ENCODE measurements around the gene NACC2. TPM values are rescaled to one million over a fixed set of nuclear protein-coding genes. Genes with fewer than 3 reads are reported as not detected.

The NACC2 gene
- total and polyA plus RNA-seq, 2 of the 8 experiments (the other 6 are each of a cell fraction or from before 2014, with no cell fraction given), result 8.3 to 14.0 TPM

- Histone ChIP-seq H2BK20ac (ENCODE audit: low read length) (no peak overlapping the region; the same call in 1 of the 2 replicates), H3K9me3 (ENCODE audit: insufficient read depth in 2 of 2, low read depth in 1 of 2, low read length in 1 of 2) (no peaks in the 10 kb centered on the region), H3K4ac (replicated peaks; ENCODE audit: insufficient read length, low read depth, low read length) (no peak overlapping the region), H3K36me3 (ENCODE audit: control insufficient read depth in 2 of 4, insufficient read depth in 4 of 4, low read length in 3 of 4) (no peaks in the 10 kb centered on the region), H2BK12ac (ENCODE audit: low read depth, low read length) (peak overlapping the region; percentile 82; the same call in 1 of the 2 replicates), H3K14ac (ENCODE audit: insufficient read length) (no peak overlapping the region), H2AK5ac (ENCODE audit: low read depth, low read length) (0 out of 2 replicates have a peak overlapping the region, but pooled peaks have one; percentile 48), H2BK15ac (ENCODE audit: low read length) (peak overlapping the region; percentile 50), H4K20me1 (replicated peaks in 1 of 2; ENCODE audit: control insufficient read depth in 1 of 2, insufficient read depth in 2 of 2, low read length in 2 of 2) (no peaks in the 10 kb centered on the region), H2BK5ac (ENCODE audit: low read depth, low read length) (peak overlapping the region; percentile 90; the same call in 1 of the 2 replicates), H3K79me1 (ENCODE audit: low read depth, low read length) (no peaks in the 10 kb centered on the region), H3K79me2 (ENCODE audit: control insufficient read depth in 1 of 2, insufficient read depth in 2 of 2, low read length in 2 of 2) (no peaks in the 10 kb centered on the region), H3K4me2 (ENCODE audit: insufficient read depth in 1 of 2, low read depth in 2 of 2, low read length in 2 of 2) (peak overlapping the region; percentile 16 to 41; a peak in 2 of 4 replicates), H4K8ac (ENCODE audit: extremely low read depth, insufficient read depth, low read length) (0 out of 2 replicates have a peak overlapping the region, but pooled peaks have one; percentile 28), H4K5ac (ENCODE audit: insufficient read length, low read depth, low read length) (peak overlapping the region; percentile 29), H2AFZ (ENCODE audit: low read length) (no peak overlapping the region), H3K27me3 (replicated peaks in 1 of 4; ENCODE audit: control insufficient read depth in 3 of 4, extremely low read depth in 1 of 4, insufficient read depth in 3 of 4, low read length in 3 of 4) (no peaks in the 10 kb centered on the region; a peak in 1 of 7 replicates), H3K9ac (replicated peaks in 1 of 4; ENCODE audit: extremely low read depth in 1 of 4, low read depth in 3 of 4, low read length in 3 of 4) (no peak overlapping the region), H4K91ac (replicated peaks; ENCODE audit: insufficient read length, low read length) (peak overlapping the region; percentile 15), H3K56ac (replicated peaks; ENCODE audit: insufficient read length, low read depth, low read length) (no peak overlapping the region), H3K18ac (ENCODE audit: extremely low read depth, low read length) (peak overlapping the region; percentile 41), H3K4me1 (replicated peaks in 1 of 4; ENCODE audit: control insufficient read depth in 3 of 4, insufficient read depth in 4 of 4, low read length in 3 of 4) (peaks cover 3 to 24% (median 15%) of the 10 kb centered on the region in 4 experiments), H2BK120ac (replicated peaks; ENCODE audit: low read depth, low read length) (peak overlapping the region; percentile 7), H3K23ac (ENCODE audit: insufficient read length) (no peak overlapping the region), H3K27ac (ENCODE audit: low read depth, low read length) (no peak overlapping the region), H3K23me2 (ENCODE audit: low read depth, low read length) (peaks cover 2% of the 10 kb centered on the region; the same call in 1 of the 2 replicates), H3K4me3 (ENCODE audit: extremely low read depth in 1 of 4, insufficient read depth in 2 of 4, low read depth in 3 of 4, low read length in 4 of 4) (peak overlapping the region in 1 of 4 experiments; percentile 41; a peak in 1 of 8 replicates)
- FAIRE-seq (no peak), DNase-seq (ENCODE audit: low read depth in 1 of 2, low spot score in 2 of 2) (peak in 1 of 2 experiments; percentile 54)
- ChIA-PET POLR2A (ENCODE audit: partially characterized antibody) (no interaction called here), CTCF (ENCODE audit: partially characterized antibody) (interaction anchor here (0.6 to 3.1 kb wide), 15 partner anchors 9 to 347 kb away, joined by 3 to 16 read pairs (median 3); no protein-coding TSS in a partner anchor)
- WGBS, 2 experiments (ENCODE audit: extremely low coverage in 1 of 2, insufficient coverage in 1 of 2, insufficient read length in 1 of 2, insufficient replicate concordance in 2 of 2, low coverage in 1 of 2, low lambda C conversion rate in 2 of 2, missing lambda C conversion rate in 1 of 2), result 56% methylated on average over 6 of the region's 6 CpGs; no CpG with 5 or more reads in 1 of the 2 experiments
- 0 out of 2 replicates have a peak, but pooled peaks have one; percentile 23 for TF ChIP-seq EGR1 (IDR thresholded peaks at IDR 0.05; ENCODE audit: borderline replicate concordance, low read depth, low read length)
- TF ChIP-seq E2F6 (IDR thresholded peaks at IDR 0.05), result no peak
- no peak for TF ChIP-seq HDAC2 (IDR thresholded peaks at IDR 0.05; ENCODE audit: borderline replicate concordance in 1 of 2, low read depth in 2 of 2, low read length in 2 of 2)
- peak; percentile 21 for TF ChIP-seq EZH2 (IDR thresholded peaks at IDR 0.05; ENCODE audit: low read depth, low read length, severe bottlenecking)
- 0 out of 2 replicates have a peak, but pooled peaks have one; percentile 26 for TF ChIP-seq SUZ12 (IDR thresholded peaks at IDR 0.05; ENCODE audit: low read length)
Measured at GRCh38 chr9:136142414-136142796, 47.3 kb upstream of the NACC2 start.
